Astrocyte (in vitro differentiated cells and primary cell): ENCODE data around the gene PPCS.

ENCODE experiments used
- CTCF ChIP-seq: IDR thresholded peaks from 2 replicates; pipeline ENCODE4 v1.5.1; 2011; ENCODE audit warnings: low read depth, mild to moderate bottlenecking, inconsistent platforms, low read length, moderate library complexity; ENCODE audit not compliant: insufficient read depth
- EZH2 ChIP-seq: IDR thresholded peaks from 2 replicates; pipeline ENCODE4 v1.6.1; 2012; ENCODE audit warnings: mild to moderate bottlenecking, low read length, inconsistent platforms; ENCODE audit not compliant: insufficient read depth

GRCh38 chr1:42482635-42483153 lies 26.4 kb downstream of the PPCS start:
- TF ChIP-seq CTCF (no peak), EZH2 (no peak)
